Measurements from ENCODE around the gene C19orf81.

Gene C19orf81

GRCh38 chr19:50658441-50659317, 9.4 kb downstream of the C19orf81 start (continued):
- TF ChIP-seq ZNF664 (tag by site-specific recombination; IDR thresholded peaks at IDR 0.05) = no peak
- TF ChIP-seq ZSCAN16 (tag by site-specific recombination; IDR thresholded peaks at IDR 0.05) = 0 out of 2 replicates have a peak, but pooled peaks have one; percentile 46
- peak; percentile 31; the same call in 1 of the 2 replicates for TF ChIP-seq ZBTB44 (tag by site-specific recombination; IDR thresholded peaks at IDR 0.05)
- TF ChIP-seq PRDM4 (tag by site-specific recombination; IDR thresholded peaks at IDR 0.05) = peak; percentile 75
- peak; percentile 31; the same call in 1 of the 2 replicates for TF ChIP-seq TCF7L2 (IDR thresholded peaks at IDR 0.05; ENCODE audit: borderline replicate concordance, low read depth, low read length)
- TF ChIP-seq ZNF398 (tag by site-specific recombination; IDR thresholded peaks at IDR 0.05) = peak; percentile 53; the same call in 1 of the 2 replicates
- TF ChIP-seq WT1 (tag by site-specific recombination; IDR thresholded peaks at IDR 0.05) = peak; percentile 51; the same call in 1 of the 2 replicates
- no peak for TF ChIP-seq ZNF677 (tag by site-specific recombination; IDR thresholded peaks at IDR 0.05)
- TF ChIP-seq ZBTB21 (tag by site-specific recombination; IDR thresholded peaks at IDR 0.05) = peak; percentile 37; the same call in 1 of the 2 replicates
- TF ChIP-seq ZSCAN30 (tag by site-specific recombination; IDR thresholded peaks at IDR 0.05) = no peak
- peak; percentile 77 for TF ChIP-seq ZNF639 (tag by site-specific recombination; IDR thresholded peaks at IDR 0.05)
- peak; percentile 59 for TF ChIP-seq ZNF239 (tag by site-specific recombination; IDR thresholded peaks at IDR 0.05)
- TF ChIP-seq PBX3 (CRISPR knock-in tag; IDR thresholded peaks at IDR 0.05) = 0 out of 2 replicates have a peak, but pooled peaks have one; percentile 46
- TF ChIP-seq HOXA7 (CRISPR knock-in tag; IDR thresholded peaks at IDR 0.05; ENCODE audit: borderline replicate concordance) = no peak
- peak; percentile 71 for TF ChIP-seq KLF9 (tag by site-specific recombination; IDR thresholded peaks at IDR 0.05; ENCODE audit: low read depth)
- TF ChIP-seq ZNF843 (tag by site-specific recombination; IDR thresholded peaks at IDR 0.05) = peak; percentile 82
- no peak for TF ChIP-seq ZNF23 (tag by site-specific recombination; IDR thresholded peaks at IDR 0.05; ENCODE audit: borderline replicate concordance)
- TF ChIP-seq SETDB1 (IDR thresholded peaks at IDR 0.05; ENCODE audit: insufficient read length, low read length) = no peak
- no peak; the same call in none of the 2 replicates for TF ChIP-seq ZBTB11 (tag by site-specific recombination; conservative IDR thresholded peaks at IDR 0.05; ENCODE audit: low read depth)
- TF ChIP-seq HOXD13 (CRISPR knock-in tag; IDR thresholded peaks at IDR 0.05; ENCODE audit: borderline replicate concordance) = no peak
- TF ChIP-seq ZNF335 (tag by site-specific recombination; conservative IDR thresholded peaks at IDR 0.05) = peak; percentile 74
- TF ChIP-seq ZNF558 (tag by site-specific recombination; IDR thresholded peaks at IDR 0.05) = no peak
- no peak for TF ChIP-seq ZNF549 (tag by site-specific recombination; IDR thresholded peaks at IDR 0.05)
- TF ChIP-seq ZEB2 (tag by site-specific recombination; IDR thresholded peaks at IDR 0.05) = peak; percentile 83
- TF ChIP-seq SCRT2 (tag by site-specific recombination; IDR thresholded peaks at IDR 0.05) = peak; percentile 95
- TF ChIP-seq ZNF394 (tag by site-specific recombination; IDR thresholded peaks at IDR 0.05; ENCODE audit: borderline replicate concordance) = peak; percentile 40; the same call in 1 of the 2 replicates
- TF ChIP-seq ZNF214 (tag by site-specific recombination; IDR thresholded peaks at IDR 0.05; ENCODE audit: borderline replicate concordance) = no peak
